Stimulated activated CD4-positive, alpha-beta T cell treated with anti-CD3 and anti-CD28 coated beads, Interleukin-1b, Interleukin-23, amount 100 ng/mL, for 48 hours (primary cell): ENCODE results near the gene STK32C.

ENCODE experiments used
- DNase-seq: peaks from one replicate; pipeline ENCODE4 v3.0.0-alpha.2; 2020

Gene STK32C

GRCh38 chr10:132206806-132207535 is 100.8 kb downstream of the STK32C start:
- no peak for DNase-seq

- no peak for DNase-seq
Observed at GRCh38 chr10:132206377-132206745, 101.4 kb downstream of the STK32C start.

GRCh38 chr10:132205650-132206376 is 101.9 kb downstream of the STK32C start:
- no peak for DNase-seq

DNA sequence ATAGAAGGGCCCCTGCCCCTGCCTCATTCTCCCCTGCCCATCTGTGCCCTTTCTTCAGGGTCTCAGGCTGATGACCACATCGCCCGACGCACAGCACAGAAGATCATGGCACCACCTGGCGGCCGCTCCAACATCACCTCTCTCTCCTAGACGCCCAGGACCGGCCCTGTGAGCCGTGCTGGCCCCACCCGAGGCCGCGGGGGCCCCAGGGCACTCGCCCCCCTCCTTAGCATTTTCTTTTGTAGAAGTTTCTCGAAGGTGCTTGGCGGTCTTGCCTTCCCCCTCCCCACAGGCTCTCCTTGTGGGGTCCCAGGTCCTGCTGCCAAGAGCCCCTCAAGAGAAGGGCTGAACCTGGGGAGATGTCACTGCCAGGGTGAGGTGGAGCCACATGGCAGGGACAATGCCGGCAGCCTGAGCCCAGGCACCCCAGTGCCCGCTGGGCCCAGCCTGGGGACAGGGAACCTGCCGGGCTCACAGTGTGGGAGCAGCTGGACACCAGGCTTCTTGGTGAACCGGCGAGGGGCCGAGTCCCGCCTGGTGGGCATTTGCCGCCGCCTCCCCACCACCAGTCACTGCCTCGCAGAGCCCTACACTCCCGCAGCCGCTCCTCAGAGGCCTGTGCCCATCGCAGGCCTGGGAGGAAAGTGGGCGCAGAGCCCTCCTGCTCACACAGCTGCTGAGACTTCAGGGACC is 102.8 kb downstream of the STK32C start:
- DNase-seq = no peak

GRCh38 chr10:132204078-132204780 is 103.5 kb downstream of the STK32C start:
- DNase-seq = no peak

DNA sequence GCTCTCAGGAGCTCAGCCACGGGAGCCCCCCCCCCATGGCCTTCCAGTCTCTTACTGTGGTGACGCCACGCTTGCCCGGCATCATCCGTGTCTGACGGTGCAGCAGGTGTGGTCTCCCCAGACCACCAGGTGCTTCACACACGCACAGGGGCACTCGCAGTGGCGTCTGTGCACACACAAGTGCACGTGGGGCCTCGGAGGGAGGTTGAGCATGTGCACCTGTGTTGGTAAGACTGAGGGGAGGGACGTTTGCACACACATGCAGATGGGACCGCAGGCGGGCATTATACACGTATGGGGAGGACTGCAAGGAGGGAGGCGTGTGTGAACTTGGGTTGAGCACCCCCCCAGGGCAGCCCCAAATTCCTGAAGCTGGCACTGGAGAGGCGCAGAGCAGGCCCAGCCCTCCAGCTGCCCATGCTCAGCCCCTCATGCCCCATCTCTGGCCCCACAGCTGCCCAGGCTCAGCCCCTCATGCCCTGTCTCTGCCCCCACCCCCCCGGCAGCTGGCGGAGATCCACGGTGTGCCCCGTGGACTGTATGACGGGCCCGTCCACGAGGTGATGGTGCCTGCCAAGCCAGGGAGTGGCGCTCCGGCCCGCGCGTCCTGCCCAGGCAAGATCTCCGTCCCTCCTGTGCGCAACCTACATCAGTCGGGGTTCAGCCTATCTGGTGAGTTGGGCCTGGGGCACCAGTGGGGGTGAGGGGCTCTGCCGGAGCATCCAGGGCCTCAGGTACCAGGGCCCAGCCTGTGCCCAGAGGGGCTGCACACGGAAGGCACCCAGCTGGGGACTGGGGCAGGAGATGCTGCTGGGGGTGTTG is 104.3 kb downstream of the STK32C start:
- no peak for DNase-seq

- DNase-seq = no peak
Observed at GRCh38 chr10:132202070-132202970, 105.4 kb downstream of the STK32C start.

GRCh38 chr10:132201111-132201969 is 106.4 kb downstream of the STK32C start:
- no peak for DNase-seq

DNA sequence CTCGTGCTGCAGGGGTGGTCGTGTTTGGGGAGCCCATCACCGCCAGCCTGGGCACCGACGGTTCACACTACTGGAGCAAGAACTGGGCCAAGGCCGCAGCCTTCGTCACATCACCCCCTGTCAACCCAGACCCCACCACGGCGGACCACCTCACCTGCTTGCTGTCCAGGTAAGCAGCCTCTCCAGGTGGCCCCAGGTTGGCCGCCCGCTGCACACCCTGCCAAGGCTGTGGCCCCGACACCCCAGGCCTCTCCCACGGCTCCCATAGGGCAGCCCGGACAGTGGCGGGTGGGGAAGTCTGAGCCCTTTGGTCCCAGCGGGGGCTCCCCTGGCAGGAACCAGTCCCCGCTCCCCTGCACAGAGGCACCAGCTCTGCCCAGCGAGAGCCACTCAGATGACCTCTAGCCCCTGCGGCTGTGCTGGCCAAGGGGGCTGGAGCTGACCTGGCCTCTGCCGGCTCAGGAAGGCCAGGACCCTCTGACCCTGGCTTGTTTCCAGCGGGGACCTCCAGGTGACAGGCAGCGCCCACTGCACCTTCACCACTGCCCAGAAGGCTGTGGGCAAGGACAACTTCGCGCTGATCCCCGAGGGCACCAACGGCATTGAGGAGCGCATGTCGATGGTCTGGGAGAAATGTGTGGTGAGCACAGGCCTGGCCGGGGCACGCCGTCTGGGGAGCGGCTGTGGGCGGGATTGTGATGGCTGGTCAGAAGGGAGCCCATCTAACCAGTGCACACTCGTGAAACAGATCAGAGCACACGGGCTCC is 107.2 kb downstream of the STK32C start:
- no peak for DNase-seq

DNA sequence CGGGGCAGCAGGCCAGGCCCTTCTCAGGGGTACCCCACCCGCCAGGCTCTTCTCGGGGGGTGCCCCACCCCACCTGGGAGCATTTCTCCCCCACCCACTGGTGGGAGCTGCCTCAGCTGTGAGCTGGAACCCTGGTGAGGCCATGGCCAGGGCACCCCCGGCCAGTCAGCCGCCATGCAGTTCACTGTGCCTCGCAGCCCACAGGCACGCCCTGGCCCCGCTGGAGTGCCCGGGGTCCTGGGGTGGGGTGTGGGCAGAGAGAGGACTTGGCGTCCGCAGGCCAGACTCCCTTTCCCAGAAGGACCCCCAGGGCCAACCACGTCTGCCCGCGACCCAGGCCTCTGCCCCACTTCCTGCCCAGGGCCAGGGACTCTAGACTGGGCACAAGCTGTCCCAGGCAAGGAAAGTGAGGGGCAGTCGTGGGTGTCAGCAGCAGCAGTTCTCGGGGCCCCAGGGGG is 107.9 kb downstream of the STK32C start:
- DNase-seq = no peak

- no peak for DNase-seq
Observed at GRCh38 chr10:132199268-132199853, 108.4 kb downstream of the STK32C start.

DNA sequence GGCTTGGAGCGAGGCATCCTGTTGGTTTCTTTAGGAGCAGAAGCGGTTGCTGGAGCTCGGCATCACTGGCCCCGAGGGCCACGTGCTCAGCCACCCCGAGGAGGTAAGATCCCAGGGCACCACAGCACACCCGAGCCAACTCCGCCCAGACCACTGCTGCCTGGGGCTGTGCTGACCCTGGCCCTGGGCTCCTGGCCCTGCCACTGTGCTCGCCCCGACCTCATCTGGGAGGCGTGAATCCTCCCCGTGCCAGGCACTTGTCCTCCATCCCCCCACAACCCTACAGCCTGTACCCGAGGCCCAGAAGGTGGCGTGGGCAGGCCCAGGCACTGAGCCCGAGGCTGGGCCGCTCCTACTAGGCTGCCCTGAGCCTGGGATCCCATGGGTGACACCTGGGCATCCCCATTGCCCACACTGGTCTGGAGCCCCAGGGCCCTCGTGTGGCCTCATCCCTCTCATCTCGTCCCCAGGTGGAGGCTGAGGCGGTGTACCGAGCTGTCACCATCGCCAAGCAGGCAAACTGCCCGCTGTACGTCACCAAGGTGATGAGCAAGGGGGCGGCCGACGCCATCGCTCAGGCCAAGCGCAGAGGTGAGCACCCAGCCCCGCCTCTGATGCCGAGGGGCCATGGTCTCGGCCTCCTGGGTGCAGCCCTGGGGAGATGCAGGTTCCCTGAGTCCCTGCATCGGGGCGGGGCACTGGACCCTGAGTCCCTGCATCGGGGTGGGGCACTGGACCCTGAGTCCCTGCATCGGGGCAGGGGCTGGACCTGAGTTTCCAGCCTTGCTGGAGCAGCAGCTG is 109.2 kb downstream of the STK32C start:
- DNase-seq = no peak

GRCh38 chr10:132198068-132198370 is 109.7 kb downstream of the STK32C start:
- DNase-seq = no peak

GRCh38 chr10:132197271-132198067 is 110.3 kb downstream of the STK32C start:
- no peak for DNase-seq

DNA sequence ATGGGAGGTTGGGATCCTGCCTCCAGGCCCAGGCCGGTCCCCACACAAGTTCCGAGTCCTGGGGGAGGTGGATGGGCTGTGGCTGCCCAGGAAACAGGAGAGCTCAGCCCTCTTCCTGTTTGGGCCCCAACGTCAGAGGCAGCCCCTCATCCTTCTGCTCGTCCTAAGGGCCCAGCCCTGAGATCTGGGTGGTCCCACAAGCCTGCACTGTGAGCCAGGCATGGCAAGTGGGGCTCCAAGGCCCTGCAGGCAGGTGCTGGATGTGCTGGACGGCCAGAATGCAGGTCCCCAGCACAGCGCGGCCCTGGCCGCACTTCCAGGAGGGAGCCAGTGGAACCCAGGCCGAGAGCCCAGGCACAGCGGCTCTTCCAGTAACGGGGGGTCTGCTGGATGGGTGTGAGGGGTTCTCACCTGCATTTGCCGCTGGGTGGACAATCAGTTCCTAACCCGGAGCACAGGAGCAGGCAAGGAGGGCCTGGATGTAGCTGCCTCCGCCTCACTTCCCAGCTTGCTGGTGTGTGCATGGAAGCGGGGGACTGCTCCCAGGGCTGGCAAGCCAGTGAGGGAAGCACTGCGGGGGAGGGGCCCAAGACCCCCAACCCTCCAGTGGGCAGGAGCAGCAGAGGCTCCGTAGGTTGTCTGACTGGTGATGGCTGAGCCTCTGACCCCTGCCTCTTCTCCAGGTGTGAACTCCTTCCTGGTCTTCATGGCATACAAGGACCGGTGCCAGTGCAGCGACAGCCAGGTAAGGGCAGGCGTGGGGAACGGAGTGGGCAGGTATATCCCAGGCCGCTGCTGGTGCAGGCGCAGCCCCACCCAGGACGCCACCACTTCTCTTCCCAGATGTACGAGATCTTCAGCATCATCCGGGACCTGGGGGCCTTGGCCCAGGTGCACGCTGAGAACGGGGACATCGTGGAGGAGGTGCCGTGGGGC is 111.3 kb downstream of the STK32C start:
- DNase-seq = no peak

- no peak for DNase-seq
Observed at GRCh38 chr10:132195366-132196075, 112.2 kb downstream of the STK32C start.
